GM19193 (cell line): Measurements from ENCODE around the gene WDR93.

Source experiments
- POLR2A ChIP-seq: IDR thresholded peaks from 4 replicates; pipeline ENCODE4 v1.6.1; 2011; ENCODE audit not compliant: insufficient read depth, insufficient read length; ENCODE audit errors: extremely low read depth

Gene WDR93

GRCh38 chr15:89792106-89792805 lies 101.6 kb downstream of the WDR93 start:
- TF ChIP-seq POLR2A, result no peak
